Measurements from ENCODE around the gene OAS2.
"Not testable (repeated sequence)": the region's sequence is repeated elsewhere in the genome, so short reads cannot be mapped to it uniquely, and the experiment has no call there.

Gene OAS2

GRCh38 chr12:112948806-112949205 is 29.5 kb upstream of the OAS2 start:
- DNase-seq (ENCODE audit: low read depth, low spot score) = no peak

GRCh38 chr12:112950701-112951100 is 27.6 kb upstream of the OAS2 start:
- no peak for DNase-seq (ENCODE audit: low read depth, low spot score)

- not testable (repeated sequence) for DNase-seq (ENCODE audit: low read depth, low spot score)
Measured at GRCh38 chr12:112957125-112957524, 21.2 kb upstream of the OAS2 start.

- DNase-seq (ENCODE audit: low read depth, low spot score) = no peak
Measured at GRCh38 chr12:112961074-112961473, 17.2 kb upstream of the OAS2 start.

- DNase-seq (ENCODE audit: low read depth, low spot score) = no peak
Measured at GRCh38 chr12:112961536-112961935, 16.8 kb upstream of the OAS2 start.

- no peak for DNase-seq (ENCODE audit: low read depth, low spot score)
Measured at GRCh38 chr12:112962561-112962960, 15.8 kb upstream of the OAS2 start.

- no peak for DNase-seq (ENCODE audit: low read depth, low spot score)
Measured at GRCh38 chr12:112963227-112963861, 15.0 kb upstream of the OAS2 start.

- DNase-seq (ENCODE audit: low read depth, low spot score) = no peak
Measured at GRCh38 chr12:112964067-112964670, 14.2 kb upstream of the OAS2 start.

GRCh38 chr12:112964915-112965314 is 13.4 kb upstream of the OAS2 start:
- no peak for DNase-seq (ENCODE audit: low read depth, low spot score)

GRCh38 chr12:112965643-112966042 is 12.7 kb upstream of the OAS2 start:
- no peak for DNase-seq (ENCODE audit: low read depth, low spot score)

GRCh38 chr12:112967306-112967705 is 11.0 kb upstream of the OAS2 start:
- no peak for DNase-seq (ENCODE audit: low read depth, low spot score)

GRCh38 chr12:112967858-112968257 is 10.5 kb upstream of the OAS2 start:
- DNase-seq (ENCODE audit: low read depth, low spot score) = no peak

- no peak for DNase-seq (ENCODE audit: low read depth, low spot score)
Measured at GRCh38 chr12:112969547-112970306, 8.6 kb upstream of the OAS2 start.

GRCh38 chr12:112970391-112970790 is 7.9 kb upstream of the OAS2 start:
- no peak for DNase-seq (ENCODE audit: low read depth, low spot score)

GRCh38 chr12:112971248-112971647 is 7.1 kb upstream of the OAS2 start:
- no peak for DNase-seq (ENCODE audit: low read depth, low spot score)

- DNase-seq (ENCODE audit: low read depth, low spot score) = no peak
Measured at GRCh38 chr12:112973011-112973735, 5.1 kb upstream of the OAS2 start.

- no peak for DNase-seq (ENCODE audit: low read depth, low spot score)
Measured at GRCh38 chr12:112973818-112974231, 4.5 kb upstream of the OAS2 start.

GRCh38 chr12:112974904-112975303 is 3.4 kb upstream of the OAS2 start:
- no peak for DNase-seq (ENCODE audit: low read depth, low spot score)

- no peak for DNase-seq (ENCODE audit: low read depth, low spot score)
Measured at GRCh38 chr12:112977139-112977538, 1.2 kb upstream of the OAS2 start.

- DNase-seq (ENCODE audit: low read depth, low spot score) = no peak
Measured at GRCh38 chr12:112977641-112978040, 678 bp upstream of the OAS2 start.

- no peak for DNase-seq (ENCODE audit: low read depth, low spot score)
Measured at GRCh38 chr12:112979041-112979680, 842 bp downstream of the OAS2 start.
